GM08714 (cell line): ENCODE measurements around the gene UFSP1.

Experiments used
- H3K4me3 ChIP-seq: fragments of 200-500 bp; sonication (Bioruptor generic); 2 replicates; pipeline ENCODE4 v1.5.1; 2014; ENCODE audit warnings: mild to moderate bottlenecking, low read length, inconsistent platforms
- ZNF274 ChIP-seq: IDR thresholded peaks from 2 replicates; pipeline ENCODE4 v1.6.1; 2012; ENCODE audit warnings: mild to moderate bottlenecking, low read depth, low read length

The UFSP1 gene

DNA sequence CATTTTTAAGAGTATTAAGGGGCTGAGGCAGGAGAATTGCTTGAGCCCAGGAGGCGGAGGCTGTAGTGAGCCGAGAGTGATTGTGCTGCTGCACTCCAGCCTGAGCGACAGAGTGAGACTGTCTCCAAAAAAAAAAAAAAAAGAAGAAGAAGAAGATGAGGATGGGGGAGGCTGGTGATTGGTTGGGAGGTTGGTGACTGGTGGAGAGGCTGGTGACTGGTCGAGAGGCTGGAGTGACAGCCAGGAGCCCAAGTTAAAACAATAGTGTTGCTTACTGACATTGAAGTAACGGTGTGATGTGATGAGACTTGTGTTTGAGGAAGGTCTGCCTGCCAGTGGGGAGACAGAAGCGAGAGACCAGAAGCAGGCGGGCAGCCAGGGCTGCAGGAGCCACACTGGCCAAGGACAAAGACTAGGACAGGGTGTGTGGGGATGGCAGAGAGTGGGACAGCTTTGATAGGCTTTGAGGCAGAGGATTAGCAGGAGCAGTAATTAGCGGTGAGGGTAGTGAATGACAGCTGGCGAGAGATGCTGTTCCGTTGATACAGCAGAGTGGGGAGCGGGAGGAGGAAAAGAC lies 9.7 kb downstream of the UFSP1 start:
- TF ChIP-seq ZNF274: no peak
- H3K4me3 ChIP-seq: no peak overlapping the region

DNA sequence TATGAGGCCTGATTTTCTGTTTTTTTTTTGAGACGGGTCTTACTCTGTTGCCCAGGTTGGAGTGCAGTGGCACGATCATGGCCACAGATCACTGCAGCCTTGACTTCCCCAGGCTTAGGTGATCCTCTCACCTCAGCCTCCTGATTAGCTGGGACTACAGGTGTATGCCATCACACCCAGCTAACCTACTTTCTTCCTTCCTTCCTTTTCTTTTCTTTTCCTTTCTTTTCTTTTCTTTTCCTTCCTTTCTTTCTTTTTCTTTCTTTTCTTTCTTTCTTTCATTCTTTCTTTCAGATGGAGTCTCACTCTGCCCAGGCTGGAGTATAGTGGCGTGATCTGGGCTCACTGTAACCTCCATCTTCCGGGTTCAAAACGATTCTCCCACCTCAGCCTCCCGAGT lies 10.8 kb downstream of the UFSP1 start:
- no peak for TF ChIP-seq ZNF274
- no peak overlapping the region for H3K4me3 ChIP-seq

DNA sequence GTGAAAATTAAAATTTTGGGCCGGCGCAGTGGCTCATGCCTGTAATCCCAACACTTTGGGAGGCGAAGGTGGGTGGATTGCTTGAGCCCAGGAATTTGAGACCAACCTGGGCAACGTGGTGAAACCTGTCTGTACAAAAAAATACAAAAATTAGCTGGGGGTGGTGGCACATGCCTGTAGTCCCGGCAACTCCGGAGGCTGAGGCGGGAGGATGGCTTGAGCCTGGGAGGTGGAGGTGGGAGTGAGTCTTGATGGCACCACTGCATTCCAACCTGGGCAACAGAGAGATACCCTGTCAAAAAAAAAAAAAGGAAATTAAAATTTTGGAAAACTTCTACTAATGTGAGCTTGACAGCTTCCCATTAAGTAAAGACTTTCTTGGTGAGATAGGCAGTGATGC lies 11.5 kb downstream of the UFSP1 start:
- no peak for TF ChIP-seq ZNF274
- H3K4me3 ChIP-seq: no peak overlapping the region

DNA sequence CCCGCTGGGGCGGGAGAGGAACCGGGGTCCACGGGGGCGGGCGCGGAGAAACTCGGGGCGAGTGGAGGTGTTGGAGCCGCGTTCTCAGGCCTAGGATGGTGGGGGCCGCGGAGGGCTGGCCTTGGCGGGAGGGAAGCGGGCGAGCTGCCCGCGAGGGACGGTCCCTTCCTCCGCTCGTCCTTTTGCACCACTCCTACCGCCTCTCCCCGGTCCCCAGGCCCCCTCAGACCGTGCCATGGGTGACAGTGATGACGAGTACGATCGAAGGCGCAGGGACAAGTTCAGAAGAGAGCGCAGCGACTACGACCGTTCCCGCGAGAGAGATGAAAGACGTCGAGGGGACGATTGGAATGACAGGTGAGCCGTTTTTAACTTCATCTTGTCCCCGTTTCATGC lies 14.2 kb downstream of the UFSP1 start:
- H3K4me3 ChIP-seq: peak overlapping the region; percentile 97

DNA sequence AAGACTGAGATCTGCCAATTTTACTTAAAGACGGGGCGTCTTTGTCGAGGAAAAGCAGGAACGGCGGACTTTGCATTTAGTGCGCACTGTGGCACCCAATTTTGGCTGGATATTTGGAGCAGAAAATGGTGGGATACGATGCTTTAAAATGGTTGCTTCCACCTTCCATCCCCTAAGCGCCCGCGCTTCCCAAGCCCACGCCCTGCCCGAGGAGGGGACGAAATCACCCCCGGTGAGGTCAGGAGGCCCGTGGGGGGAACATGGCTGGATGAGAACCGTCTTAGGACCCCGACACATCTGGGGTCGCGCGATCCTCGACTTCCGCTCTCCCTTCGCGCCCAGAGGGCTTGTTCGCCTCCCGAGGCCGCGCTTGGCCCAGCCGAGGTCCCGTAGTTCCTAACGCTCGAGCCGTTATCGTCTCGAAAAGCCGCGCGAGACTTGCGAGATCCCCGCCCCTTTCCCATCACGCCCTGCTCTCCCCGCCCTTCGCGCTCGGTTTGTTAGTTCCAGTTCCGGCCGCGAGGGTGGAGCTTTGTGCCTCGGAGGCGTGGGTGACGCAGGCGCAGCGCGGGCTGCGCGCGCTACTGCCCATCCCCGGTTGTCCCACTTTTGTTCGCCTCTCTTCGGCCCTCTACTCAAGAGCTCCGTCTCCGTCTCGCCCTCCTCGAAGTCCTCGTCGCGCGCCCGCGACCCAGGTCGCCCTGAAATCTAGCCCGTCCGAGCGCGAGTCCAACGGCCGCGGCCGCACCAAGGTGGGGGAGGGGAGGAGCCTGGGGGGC lies 14.7 kb downstream of the UFSP1 start, which contains the start of gene SRRT:
TSS of gene SRRT (plus strand) at position 527 of the 779 bp plus-strand sequence. CDS start 488 bp downstream, outside the sequence.
- no peak for TF ChIP-seq ZNF274
- H3K4me3 ChIP-seq: peak within 1 kb of the TSS; percentile 97

More for the DNA sequence above, 14.2 kb downstream of the UFSP1 start:
- no peak for TF ChIP-seq ZNF274

DNA sequence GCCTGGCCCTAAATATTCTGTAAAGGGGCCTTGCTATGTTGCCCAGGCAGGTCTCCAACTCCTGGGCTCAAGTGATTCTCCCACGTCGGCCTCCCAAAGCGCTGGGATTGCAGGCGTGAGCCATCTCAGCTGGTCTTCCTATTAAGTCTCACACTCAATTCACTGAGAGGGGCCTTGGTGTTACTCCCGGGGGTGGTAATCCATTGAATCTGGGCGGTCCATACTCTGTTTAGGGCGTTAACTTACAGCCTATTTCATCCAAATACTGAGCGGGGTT lies 15.3 kb downstream of the UFSP1 start:
- no peak for TF ChIP-seq ZNF274
- H3K4me3 ChIP-seq: peak overlapping the region; percentile 75

DNA sequence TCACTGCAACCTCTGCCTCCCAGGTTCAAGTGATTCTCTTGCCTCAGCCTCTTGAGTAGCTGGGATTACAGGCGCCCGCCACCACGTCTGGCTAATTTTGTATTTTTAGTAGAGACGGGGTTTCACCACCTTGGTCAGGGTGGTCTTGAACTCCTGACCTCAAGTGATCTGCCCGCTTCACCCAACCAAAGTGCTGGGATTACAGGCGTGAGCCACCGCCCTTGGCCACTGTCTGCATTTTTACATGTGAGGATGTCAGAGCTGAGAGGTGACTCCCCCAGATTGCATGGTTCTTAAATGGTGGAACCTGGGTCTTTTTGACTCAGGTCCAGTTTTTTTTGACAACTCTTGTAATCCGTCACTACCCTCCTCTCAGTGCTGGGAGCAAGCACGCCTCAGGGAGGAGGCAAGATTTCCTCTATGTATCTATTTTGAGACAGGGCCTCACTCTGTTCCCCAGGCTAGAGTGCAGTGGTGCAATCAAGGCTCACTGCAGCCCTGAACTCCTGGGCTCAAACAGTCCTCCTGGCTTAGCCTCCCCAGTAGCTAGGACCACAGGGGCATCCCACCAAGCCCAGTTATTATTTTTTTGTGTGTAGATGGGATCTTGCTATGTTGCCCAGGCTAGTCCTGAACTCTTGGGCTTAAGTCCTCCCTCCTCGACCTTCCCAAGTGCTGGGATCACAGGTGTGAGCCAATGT lies 15.8 kb downstream of the UFSP1 start:
- no peak for TF ChIP-seq ZNF274
- peak overlapping the region; percentile 75; the same call in 1 of the 2 replicates for H3K4me3 ChIP-seq

DNA sequence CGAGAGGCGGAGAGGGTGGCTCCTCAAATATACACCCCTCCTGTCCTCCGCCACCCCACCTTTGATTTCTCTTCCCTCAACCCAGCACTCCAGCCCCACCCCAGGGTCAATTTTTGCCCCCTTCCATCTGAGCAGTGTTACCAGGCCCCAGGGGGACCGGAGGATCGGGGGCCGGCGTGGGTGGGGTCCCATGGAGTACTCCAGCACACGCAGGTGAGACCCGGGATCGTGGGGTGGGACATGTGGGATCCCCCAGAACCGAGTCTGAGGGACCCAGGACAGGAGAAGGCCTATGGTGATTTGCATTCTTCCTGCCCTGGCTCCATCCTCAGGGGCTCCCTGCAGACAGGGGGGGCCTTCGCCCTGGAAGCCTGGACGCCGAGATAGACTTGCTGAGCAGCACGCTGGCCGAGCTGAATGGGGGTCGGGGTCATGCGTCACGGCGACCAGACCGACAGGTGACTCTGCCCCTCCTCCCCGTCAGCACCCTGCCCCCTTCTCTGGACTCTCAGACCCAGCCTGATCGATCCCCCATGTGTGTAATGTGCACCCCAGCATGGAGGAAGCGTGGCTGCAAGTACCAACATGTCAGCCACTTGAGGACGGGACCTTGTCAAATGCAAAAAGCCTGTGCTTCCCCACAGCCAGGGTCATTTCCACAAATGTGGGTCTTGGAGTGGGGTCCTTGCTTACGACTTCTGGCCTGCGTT lies 21.6 kb downstream of the UFSP1 start:
- H3K4me3 ChIP-seq: peak overlapping the region; percentile 86
- no peak for TF ChIP-seq ZNF274

DNA sequence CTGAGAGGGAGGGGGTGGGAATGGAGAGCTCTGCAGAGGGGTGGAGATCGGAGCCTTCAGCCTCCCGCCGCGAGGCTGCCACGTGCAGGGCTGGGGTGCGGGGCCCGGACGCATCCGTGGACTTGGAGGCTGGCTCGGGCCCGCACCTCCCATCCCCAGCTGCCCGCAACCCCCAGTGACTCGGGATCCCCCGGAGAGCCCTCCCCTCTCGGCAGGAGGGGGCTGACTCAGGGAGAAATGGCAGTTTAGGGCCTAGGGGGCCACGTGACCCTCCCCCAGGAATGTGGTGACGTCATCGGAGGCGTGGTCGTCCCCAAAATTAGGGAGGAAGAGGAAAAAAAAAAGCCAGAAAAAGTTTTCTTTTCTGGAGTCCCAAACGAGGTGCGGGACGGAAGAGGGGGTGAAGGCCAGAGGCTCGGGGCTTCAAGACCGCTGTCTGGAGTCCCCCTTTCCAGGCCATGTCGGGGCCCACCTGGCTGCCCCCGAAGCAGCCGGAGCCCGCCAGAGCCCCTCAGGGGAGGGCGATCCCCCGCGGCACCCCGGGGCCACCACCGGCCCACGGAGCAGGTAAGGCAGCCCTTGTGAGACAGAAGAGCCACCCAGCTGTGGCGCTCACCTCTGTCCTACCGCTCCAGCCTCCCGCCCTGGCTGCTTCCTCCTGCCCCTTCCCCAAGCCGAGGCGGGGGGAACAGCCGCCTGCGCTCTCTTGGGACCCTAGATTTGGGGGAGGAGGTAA lies 22.3 kb downstream of the UFSP1 start, which contains the start of gene TRIP6:
TSS of gene TRIP6 (plus strand) at position 348 of the 736 bp plus-strand sequence. CDS start at position 459, 111 bp downstream.
- TF ChIP-seq ZNF274: no peak
- peak within 1 kb of the TSS; percentile 86 for H3K4me3 ChIP-seq

DNA sequence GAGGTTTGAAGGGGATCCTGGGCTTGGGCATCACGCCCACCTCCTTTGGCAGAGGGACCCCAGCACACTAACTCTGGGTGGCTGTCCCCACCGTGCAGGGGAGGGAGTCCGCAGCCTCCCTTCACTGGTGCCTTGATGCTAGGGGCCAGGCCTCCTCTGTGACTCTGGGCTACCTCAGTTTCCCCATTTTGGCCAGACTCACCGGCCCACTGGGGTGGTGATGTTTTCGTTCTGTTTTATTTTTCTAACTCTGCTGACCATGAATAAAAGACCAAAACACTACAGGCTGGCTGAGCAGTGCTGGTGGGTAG lies 22.8 kb downstream of the UFSP1 start:
- TF ChIP-seq ZNF274: no peak
- peak overlapping the region; percentile 86; the same call in 1 of the 2 replicates for H3K4me3 ChIP-seq

DNA sequence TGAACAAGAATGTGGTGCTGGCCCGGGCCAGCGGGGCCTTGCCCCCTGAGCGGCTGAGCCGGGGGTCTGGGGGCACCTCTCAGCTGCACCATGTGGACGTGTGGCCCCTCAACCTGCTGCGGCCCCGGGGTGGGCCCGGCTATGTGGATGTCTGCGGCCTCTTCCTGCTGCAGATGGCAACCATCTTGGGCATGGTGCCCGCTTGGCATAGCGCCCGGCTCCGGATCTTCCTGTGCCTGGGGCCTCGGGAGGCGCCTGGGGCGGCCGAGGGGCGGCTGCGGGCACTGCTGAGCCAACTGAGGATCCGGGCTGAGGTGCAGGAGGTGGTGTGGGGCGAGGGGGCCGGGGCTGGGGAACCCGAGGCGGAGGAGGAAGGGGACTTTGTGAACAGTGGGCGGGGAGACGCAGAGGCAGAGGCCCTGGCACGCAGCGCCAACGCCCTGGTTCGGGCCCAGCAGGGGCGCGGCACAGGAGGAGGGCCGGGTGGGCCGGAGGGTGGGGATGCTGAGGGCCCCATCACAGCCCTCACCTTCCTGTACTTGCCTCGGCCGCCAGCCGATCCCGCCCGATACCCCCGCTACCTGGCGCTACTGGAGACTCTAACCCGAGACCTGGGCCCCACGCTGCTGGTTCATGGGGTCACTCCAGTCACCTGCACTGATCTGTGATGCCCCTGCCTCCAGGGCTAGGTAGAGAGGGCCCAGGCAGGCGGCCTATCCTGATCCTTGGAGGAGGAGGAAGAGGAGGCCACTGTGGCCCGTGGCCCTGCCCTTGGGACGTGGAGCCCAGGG lies 23.4 kb downstream of the UFSP1 start:
- H3K4me3 ChIP-seq: no peak overlapping the region; the same call in 1 of the 2 replicates

DNA sequence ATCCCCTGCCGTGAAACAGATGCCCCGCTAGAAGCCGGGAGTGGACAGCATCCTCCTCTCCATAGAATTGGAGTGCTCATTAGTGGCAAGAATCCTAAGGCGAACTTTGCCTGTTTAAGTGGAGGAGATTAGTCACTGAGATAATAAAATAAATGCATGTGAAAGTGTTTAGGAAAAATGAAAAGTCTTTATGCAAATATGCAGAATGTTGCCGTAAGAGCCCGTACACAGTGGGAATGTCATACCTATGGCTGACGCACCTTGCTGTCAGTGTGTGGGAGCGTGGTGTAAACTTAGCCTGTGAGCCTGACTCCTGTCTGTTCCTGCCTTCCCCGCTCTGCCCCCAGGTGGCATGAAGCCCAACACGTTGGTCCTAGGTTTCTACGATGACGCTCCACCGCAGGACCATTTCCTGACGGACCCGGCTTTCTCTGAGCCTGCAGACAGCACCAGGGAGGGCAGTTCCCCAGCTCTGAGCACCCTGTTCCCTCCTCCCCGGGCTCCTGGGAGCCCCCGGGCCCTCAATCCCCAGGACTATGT lies 24.1 kb downstream of the UFSP1 start:
- no peak overlapping the region for H3K4me3 ChIP-seq
- TF ChIP-seq ZNF274: no peak

More for the DNA sequence above, 23.4 kb downstream of the UFSP1 start:
- no peak for TF ChIP-seq ZNF274

DNA sequence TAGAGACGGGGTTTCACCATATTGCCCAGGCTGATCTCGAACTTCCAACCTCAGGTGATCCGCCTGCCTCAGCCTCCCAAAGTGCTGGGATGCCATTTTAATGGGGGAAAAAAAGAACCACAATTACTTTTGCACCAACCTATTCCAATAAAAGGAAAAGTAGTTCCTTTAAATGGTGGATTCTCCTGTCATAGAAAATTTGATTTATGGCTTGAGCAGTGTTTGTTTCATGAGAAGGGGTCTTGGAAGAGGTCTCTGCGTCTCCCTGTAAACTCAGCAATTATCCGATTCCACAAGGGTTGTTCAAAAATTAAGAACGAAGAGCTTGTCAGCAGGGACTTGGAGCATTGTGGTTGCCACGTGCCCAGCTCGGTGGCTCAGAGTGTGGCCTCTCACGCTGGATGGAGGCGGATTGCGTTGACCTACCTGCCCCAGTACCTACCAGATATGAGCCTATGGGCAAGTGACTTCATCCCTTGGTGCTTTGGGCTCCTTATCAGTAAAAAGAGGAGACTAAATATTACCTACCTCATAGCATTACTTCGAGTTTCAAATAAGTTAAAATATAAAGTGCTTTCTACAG lies 25.2 kb downstream of the UFSP1 start:
- no peak overlapping the region for H3K4me3 ChIP-seq

More for the DNA sequence above, 25.2 kb downstream of the UFSP1 start:
- no peak for TF ChIP-seq ZNF274
